Panc1 (cell line): ENCODE measurements around the gene PHLPP1.

Source experiments
- POLR2AphosphoS5 ChIP-seq: IDR thresholded peaks from 2 replicates; pipeline ENCODE4 v1.6.1; 2012; ENCODE audit warnings: mild to moderate bottlenecking, low read depth, low read length, moderate library complexity
- TCF7L2 ChIP-seq: IDR thresholded peaks from 2 replicates; pipeline ENCODE4 v1.6.1; 2011; ENCODE audit warnings: mild to moderate bottlenecking, low read depth, low read length, inconsistent platforms
- TF ChIP-seq, protein P1 (sequence below): fragments of 450-650 bp; IDR thresholded peaks from 2 replicates; pipeline ENCODE4 v1.5.1; 2017; ENCODE audit warnings: mild to moderate bottlenecking
- TF ChIP-seq, protein P2 (sequence below), 2 experiments: IDR thresholded peaks; 2 replicates each; pipeline ENCODE4 v1.6.1; 2011 to 2012; ENCODE audit warnings: low read depth in 2 of 2, control low read depth in 1 of 2, low read length in 1 of 2, mild to moderate bottlenecking in 1 of 2, moderate library complexity in 1 of 2; ENCODE audit not compliant: insufficient read depth in 1 of 2

- TF ChIP-seq POLR2AphosphoS5 = no peak
- TF ChIP-seq, protein P1, sequence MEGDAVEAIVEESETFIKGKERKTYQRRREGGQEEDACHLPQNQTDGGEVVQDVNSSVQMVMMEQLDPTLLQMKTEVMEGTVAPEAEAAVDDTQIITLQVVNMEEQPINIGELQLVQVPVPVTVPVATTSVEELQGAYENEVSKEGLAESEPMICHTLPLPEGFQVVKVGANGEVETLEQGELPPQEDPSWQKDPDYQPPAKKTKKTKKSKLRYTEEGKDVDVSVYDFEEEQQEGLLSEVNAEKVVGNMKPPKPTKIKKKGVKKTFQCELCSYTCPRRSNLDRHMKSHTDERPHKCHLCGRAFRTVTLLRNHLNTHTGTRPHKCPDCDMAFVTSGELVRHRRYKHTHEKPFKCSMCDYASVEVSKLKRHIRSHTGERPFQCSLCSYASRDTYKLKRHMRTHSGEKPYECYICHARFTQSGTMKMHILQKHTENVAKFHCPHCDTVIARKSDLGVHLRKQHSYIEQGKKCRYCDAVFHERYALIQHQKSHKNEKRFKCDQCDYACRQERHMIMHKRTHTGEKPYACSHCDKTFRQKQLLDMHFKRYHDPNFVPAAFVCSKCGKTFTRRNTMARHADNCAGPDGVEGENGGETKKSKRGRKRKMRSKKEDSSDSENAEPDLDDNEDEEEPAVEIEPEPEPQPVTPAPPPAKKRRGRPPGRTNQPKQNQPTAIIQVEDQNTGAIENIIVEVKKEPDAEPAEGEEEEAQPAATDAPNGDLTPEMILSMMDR = no peak
- TF ChIP-seq, protein P2, sequence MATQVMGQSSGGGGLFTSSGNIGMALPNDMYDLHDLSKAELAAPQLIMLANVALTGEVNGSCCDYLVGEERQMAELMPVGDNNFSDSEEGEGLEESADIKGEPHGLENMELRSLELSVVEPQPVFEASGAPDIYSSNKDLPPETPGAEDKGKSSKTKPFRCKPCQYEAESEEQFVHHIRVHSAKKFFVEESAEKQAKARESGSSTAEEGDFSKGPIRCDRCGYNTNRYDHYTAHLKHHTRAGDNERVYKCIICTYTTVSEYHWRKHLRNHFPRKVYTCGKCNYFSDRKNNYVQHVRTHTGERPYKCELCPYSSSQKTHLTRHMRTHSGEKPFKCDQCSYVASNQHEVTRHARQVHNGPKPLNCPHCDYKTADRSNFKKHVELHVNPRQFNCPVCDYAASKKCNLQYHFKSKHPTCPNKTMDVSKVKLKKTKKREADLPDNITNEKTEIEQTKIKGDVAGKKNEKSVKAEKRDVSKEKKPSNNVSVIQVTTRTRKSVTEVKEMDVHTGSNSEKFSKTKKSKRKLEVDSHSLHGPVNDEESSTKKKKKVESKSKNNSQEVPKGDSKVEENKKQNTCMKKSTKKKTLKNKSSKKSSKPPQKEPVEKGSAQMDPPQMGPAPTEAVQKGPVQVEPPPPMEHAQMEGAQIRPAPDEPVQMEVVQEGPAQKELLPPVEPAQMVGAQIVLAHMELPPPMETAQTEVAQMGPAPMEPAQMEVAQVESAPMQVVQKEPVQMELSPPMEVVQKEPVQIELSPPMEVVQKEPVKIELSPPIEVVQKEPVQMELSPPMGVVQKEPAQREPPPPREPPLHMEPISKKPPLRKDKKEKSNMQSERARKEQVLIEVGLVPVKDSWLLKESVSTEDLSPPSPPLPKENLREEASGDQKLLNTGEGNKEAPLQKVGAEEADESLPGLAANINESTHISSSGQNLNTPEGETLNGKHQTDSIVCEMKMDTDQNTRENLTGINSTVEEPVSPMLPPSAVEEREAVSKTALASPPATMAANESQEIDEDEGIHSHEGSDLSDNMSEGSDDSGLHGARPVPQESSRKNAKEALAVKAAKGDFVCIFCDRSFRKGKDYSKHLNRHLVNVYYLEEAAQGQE (IDR thresholded peaks at IDR 0.05; ENCODE audit: insufficient read depth in 1 of 2, low read depth in 2 of 2, low read length in 1 of 2) = no peak
- no peak for TF ChIP-seq TCF7L2
These were observed 302.6 kb downstream of the PHLPP1 start for GRCh38 chr18:63017977-63018376.
